Caco-2 (cell line): ENCODE results near the gene SPACA5B. TPM values are rescaled to one million over a fixed set of nuclear protein-coding genes. Genes with fewer than 3 reads are reported as not detected.
"Not testable (repeated sequence)": the region's sequence is repeated elsewhere in the genome, so short reads cannot be mapped to it uniquely, and the experiment has no call there.

ENCODE experiments used
- BruUV-seq: library from RNA; stranded (reverse); fragments of 400-500 nt; replicated peaks from 2 replicates; lab custom pipeline; 2021; lab: Mats Ljungman, UMichigan
- CTCF ChIA-PET: fragments of 300-600 bp; sonication (Branson Sonifier 250); formaldehyde crosslinking; loops from one replicate; lab custom pipeline; 2022; ENCODE audit warnings: antibody characterized with exemption; lab: Charles Lee
- POLR2A ChIA-PET: fragments of 300-600 bp; sonication (Branson Sonifier 250); formaldehyde crosslinking; loops from one replicate; lab custom pipeline; 2022; ENCODE audit warnings: antibody characterized with exemption; lab: Charles Lee
- DNase-seq, 2 experiments: peaks; one replicate each; pipeline versions ENCODE4 v3.0.0 to v3.0.0-alpha.2; 2020 to 2022
- H3K27me3 ChIP-seq: replicated peaks from 2 replicates; pipeline ENCODE4 v1.6.0; 2011; ENCODE audit warnings: low read length; ENCODE audit not compliant: control insufficient read depth, insufficient read depth
- H3K36me3 ChIP-seq: 2 replicates; pipeline ENCODE4 v1.5.1; 2011; ENCODE audit warnings: low read length; ENCODE audit not compliant: control insufficient read depth, insufficient read depth
- H3K4me1 ChIP-seq: fragments of 250-450 bp; sonication (Bioruptor Pico); 2 replicates; pipeline ENCODE4 v1.5.1; 2020; ENCODE audit warnings: mild to moderate bottlenecking
- H3K4me3 ChIP-seq: 2 replicates; pipeline ENCODE4 v1.5.1; 2011; ENCODE audit warnings: low read depth, mild to moderate bottlenecking, control low read depth, low read length
- H3K9me3 ChIP-seq: fragments of 250-450 bp; sonication (Bioruptor Pico); 2 replicates; pipeline ENCODE4 v1.5.1; 2020; ENCODE audit warnings: mild to moderate bottlenecking, moderate library complexity
- H3K27ac Mint-ChIP-seq: one replicate; pipeline ENCODE4 v1.8.0; 2022; ENCODE audit warnings: mixed read lengths; ENCODE audit not compliant: unreplicated experiment
- H3K27me3 Mint-ChIP-seq: one replicate; pipeline ENCODE4 v1.8.0; 2022; ENCODE audit warnings: mixed read lengths; ENCODE audit not compliant: insufficient read depth, unreplicated experiment
- H3K36me3 Mint-ChIP-seq: one replicate; pipeline ENCODE4 v1.8.0; 2022; ENCODE audit warnings: mild to moderate bottlenecking, mixed read lengths; ENCODE audit not compliant: insufficient read depth, unreplicated experiment
- H3K4me1 Mint-ChIP-seq: one replicate; pipeline ENCODE4 v1.8.0; 2022; ENCODE audit warnings: low read depth, mixed read lengths; ENCODE audit not compliant: unreplicated experiment
- H3K4me3 Mint-ChIP-seq: one replicate; pipeline ENCODE4 v1.8.0; 2022; ENCODE audit warnings: mild to moderate bottlenecking, moderate library complexity, mixed read lengths; ENCODE audit not compliant: unreplicated experiment
- H3K9me3 Mint-ChIP-seq: one replicate; pipeline ENCODE4 v1.8.0; 2022; ENCODE audit warnings: mixed read lengths; ENCODE audit not compliant: unreplicated experiment
- CTCF ChIP-seq, 2 experiments: fragments of 200-600 bp in 1 of 2; IDR thresholded peaks; 1 replicate in 1 of 2; 2 replicates in 1 of 2; pipeline versions ENCODE4 v1.5.1 to v1.8.0; 2011 to 2022; ENCODE audit warnings: antibody characterized with exemption in 1 of 2, control low read depth in 1 of 2, inconsistent platforms in 1 of 2, low read depth in 1 of 2, low read length in 1 of 2, mild to moderate bottlenecking in 1 of 2, moderate library complexity in 1 of 2; ENCODE audit not compliant: insufficient read depth in 1 of 2, severe bottlenecking in 1 of 2, unreplicated experiment in 1 of 2
- intact Hi-C: fragments of 100-400 bp; cut with micrococcal nuclease; formaldehyde crosslinking; loops from one replicate; pipeline ENCODE4 v1.10.0; 2022; ENCODE audit not compliant: unreplicated experiment
- total RNA-seq: library from RNA; stranded (reverse); gene quantifications from 2 replicates; pipeline ENCODE4 v1.2.3, GENCODE V29; 2022

Gene SPACA5B
- total RNA-seq, 1 experiment from 2014 or later = not detected

- CTCF ChIA-PET = no interaction called here
- H3K9me3 Mint-ChIP-seq = peaks cover 9% of the 10 kb centered on the region
- DNase-seq = no peak
- no peaks in the 10 kb centered on the region for H3K9me3 ChIP-seq
- H3K36me3 ChIP-seq = no peaks in the 10 kb centered on the region
- POLR2A ChIA-PET = no interaction called here
- H3K27ac Mint-ChIP-seq = no peak overlapping the region
- no peaks in the 10 kb centered on the region for H3K4me1 Mint-ChIP-seq
- H3K4me3 ChIP-seq = no peak overlapping the region
- H3K4me1 ChIP-seq = no peaks in the 10 kb centered on the region
- H3K27me3 ChIP-seq = no peaks in the 10 kb centered on the region
- H3K4me3 Mint-ChIP-seq = no peak overlapping the region
- TF ChIP-seq CTCF (IDR thresholded peaks at IDR 0.05; ENCODE audit: insufficient read depth in 1 of 2, low read depth in 1 of 2, low read length in 1 of 2, severe bottlenecking in 1 of 2, unreplicated experiment in 1 of 2) = no peak
- H3K27me3 Mint-ChIP-seq = no peaks in the 10 kb centered on the region
- no TSS peak for BruUV-seq
- no peaks in the 10 kb centered on the region for H3K36me3 Mint-ChIP-seq
- intact Hi-C loops = no loop called here
Observed at GRCh38 chrX:48179691-48180090, 49.3 kb downstream of the SPACA5B start.

GRCh38 chrX:48180811-48181210 is 50.4 kb downstream of the SPACA5B start:
- Mint-ChIP-seq H3K4me3 (no peak overlapping the region), H3K36me3 (no peaks in the 10 kb centered on the region), H3K27ac (no peak overlapping the region), H3K27me3 (no peaks in the 10 kb centered on the region), H3K4me1 (no peaks in the 10 kb centered on the region), H3K9me3 (peaks cover 9% of the 10 kb centered on the region)
- intact Hi-C loops = no loop called here
- no peaks in the 10 kb centered on the region for H3K27me3 ChIP-seq
- no TSS peak for BruUV-seq
- no peak overlapping the region for H3K4me3 ChIP-seq
- no peaks in the 10 kb centered on the region for H3K9me3 ChIP-seq
- no peaks in the 10 kb centered on the region for H3K4me1 ChIP-seq
- no peak for DNase-seq
- ChIA-PET CTCF (no interaction called here), POLR2A (no interaction called here)
- H3K36me3 ChIP-seq = no peaks in the 10 kb centered on the region
- TF ChIP-seq CTCF (IDR thresholded peaks at IDR 0.05; ENCODE audit: insufficient read depth in 1 of 2, low read depth in 1 of 2, low read length in 1 of 2, severe bottlenecking in 1 of 2, unreplicated experiment in 1 of 2) = no peak

GRCh38 chrX:48181882-48182281 is 51.5 kb downstream of the SPACA5B start:
- H3K27me3 ChIP-seq, H3K36me3 ChIP-seq, intact Hi-C loops, H3K27ac Mint-ChIP-seq, POLR2A ChIA-PET, BruUV-seq, H3K4me1 Mint-ChIP-seq, H3K36me3 Mint-ChIP-seq, H3K4me3 Mint-ChIP-seq, H3K9me3 ChIP-seq, H3K9me3 Mint-ChIP-seq, H3K4me3 ChIP-seq, DNase-seq, CTCF ChIA-PET, H3K27me3 Mint-ChIP-seq, H3K4me1 ChIP-seq: not testable (repeated sequence)

Other genes with a start within 250 kb of the SPACA5B start
- 3.9 and 4.5 TPM in 2 replicates for gene ZNF182, start 126.6 kb upstream of the SPACA5B start, total RNA-seq
- gene SPACA5, start 123.6 kb upstream of the SPACA5B start, total RNA-seq = not detected in 2 replicates
- gene ZNF630, start 59.0 kb upstream of the SPACA5B start, total RNA-seq = 2.0 and 2.7 TPM in 2 replicates
- gene SSX5, start 66.2 kb downstream of the SPACA5B start, total RNA-seq = not detected in 2 replicates
- not detected in 2 replicates for gene SSX1, start 124.8 kb downstream of the SPACA5B start, total RNA-seq
- not detected in 2 replicates for gene SSX3, start 226.1 kb downstream of the SPACA5B start, total RNA-seq